HG03469 (cell line): ENCODE data around the gene PADI6.
"Not testable (repeated sequence)": the region's sequence is repeated elsewhere in the genome, so short reads cannot be mapped to it uniquely, and the experiment has no call there.

Experiments
- ATAC-seq: cut with Tn5 transposase; IDR thresholded peaks from one replicate; pipeline ENCODE4 v1.9.1; 2021; ENCODE audit warnings: mild to moderate bottlenecking, moderate library complexity, moderate number of reproducible peaks; ENCODE audit not compliant: unreplicated experiment

PADI6 gene

GRCh38 chr1:17404034-17404684, 32.2 kb downstream of the PADI6 start:
- no peak for ATAC-seq

- ATAC-seq, result no peak
These were observed 32.8 kb downstream of the PADI6 start for GRCh38 chr1:17404820-17405219.

- no peak for ATAC-seq
These were observed 34.1 kb downstream of the PADI6 start for GRCh38 chr1:17405898-17406759.

GRCh38 chr1:17406760-17407475, 34.9 kb downstream of the PADI6 start:
- ATAC-seq, result not testable (repeated sequence)

- ATAC-seq, result not testable (repeated sequence)
These were observed 36.0 kb downstream of the PADI6 start for GRCh38 chr1:17407786-17408514.

GRCh38 chr1:17409391-17409811, 37.4 kb downstream of the PADI6 start:
- ATAC-seq, result no peak

- no peak for ATAC-seq
These were observed 40.3 kb downstream of the PADI6 start for GRCh38 chr1:17412093-17412870.

GRCh38 chr1:17414022-17414421, 42.0 kb downstream of the PADI6 start:
- no peak for ATAC-seq

GRCh38 chr1:17416389-17416788, 44.4 kb downstream of the PADI6 start:
- no peak for ATAC-seq

GRCh38 chr1:17419626-17420328, 47.8 kb downstream of the PADI6 start:
- no peak for ATAC-seq

- no peak for ATAC-seq
These were observed 48.5 kb downstream of the PADI6 start for GRCh38 chr1:17420391-17420918.

GRCh38 chr1:17422461-17422860, 50.5 kb downstream of the PADI6 start:
- no peak for ATAC-seq

- no peak for ATAC-seq
These were observed 51.8 kb downstream of the PADI6 start for GRCh38 chr1:17423781-17424245.

- ATAC-seq, result no peak
These were observed 54.0 kb downstream of the PADI6 start for GRCh38 chr1:17425806-17426600.

- no peak for ATAC-seq
These were observed 56.0 kb downstream of the PADI6 start for GRCh38 chr1:17427696-17428660.

GRCh38 chr1:17429183-17429582, 57.2 kb downstream of the PADI6 start:
- ATAC-seq, result no peak

- no peak for ATAC-seq
These were observed 60.4 kb downstream of the PADI6 start for GRCh38 chr1:17432412-17432811.
